Activated T-cell treated with anti-CD3 and anti-CD28 coated beads, Interleukin-2, amount 50 U/mL, for 24 hours (primary cell): ENCODE measurements around the gene P4HA1.
"Not testable (repeated sequence)": the region's sequence is repeated elsewhere in the genome, so short reads cannot be mapped to it uniquely, and the experiment has no call there.

ENCODE experiments used
- DNase-seq: peaks from one replicate; pipeline ENCODE4 v3.0.0-alpha.2; 2020
- H3K27ac Mint-ChIP-seq: 2 replicates; pipeline ENCODE4 v1.8.0; 2020; ENCODE audit warnings: mild to moderate bottlenecking, mixed read lengths
- H3K27me3 Mint-ChIP-seq: 2 replicates; pipeline ENCODE4 v1.8.0; 2020; ENCODE audit warnings: mixed read lengths
- H3K36me3 Mint-ChIP-seq: 2 replicates; pipeline ENCODE4 v1.8.0; 2020; ENCODE audit warnings: low read depth, mixed read lengths
- H3K4me1 Mint-ChIP-seq: 2 replicates; pipeline ENCODE4 v1.8.0; 2020; ENCODE audit warnings: low read depth, mixed read lengths
- H3K4me3 Mint-ChIP-seq: 2 replicates; pipeline ENCODE4 v1.8.0; 2020; ENCODE audit warnings: mild to moderate bottlenecking, moderate library complexity, mixed read lengths
- H3K9me3 Mint-ChIP-seq: 2 replicates; pipeline ENCODE4 v1.8.0; 2020; ENCODE audit warnings: mixed read lengths

The P4HA1 gene

DNA sequence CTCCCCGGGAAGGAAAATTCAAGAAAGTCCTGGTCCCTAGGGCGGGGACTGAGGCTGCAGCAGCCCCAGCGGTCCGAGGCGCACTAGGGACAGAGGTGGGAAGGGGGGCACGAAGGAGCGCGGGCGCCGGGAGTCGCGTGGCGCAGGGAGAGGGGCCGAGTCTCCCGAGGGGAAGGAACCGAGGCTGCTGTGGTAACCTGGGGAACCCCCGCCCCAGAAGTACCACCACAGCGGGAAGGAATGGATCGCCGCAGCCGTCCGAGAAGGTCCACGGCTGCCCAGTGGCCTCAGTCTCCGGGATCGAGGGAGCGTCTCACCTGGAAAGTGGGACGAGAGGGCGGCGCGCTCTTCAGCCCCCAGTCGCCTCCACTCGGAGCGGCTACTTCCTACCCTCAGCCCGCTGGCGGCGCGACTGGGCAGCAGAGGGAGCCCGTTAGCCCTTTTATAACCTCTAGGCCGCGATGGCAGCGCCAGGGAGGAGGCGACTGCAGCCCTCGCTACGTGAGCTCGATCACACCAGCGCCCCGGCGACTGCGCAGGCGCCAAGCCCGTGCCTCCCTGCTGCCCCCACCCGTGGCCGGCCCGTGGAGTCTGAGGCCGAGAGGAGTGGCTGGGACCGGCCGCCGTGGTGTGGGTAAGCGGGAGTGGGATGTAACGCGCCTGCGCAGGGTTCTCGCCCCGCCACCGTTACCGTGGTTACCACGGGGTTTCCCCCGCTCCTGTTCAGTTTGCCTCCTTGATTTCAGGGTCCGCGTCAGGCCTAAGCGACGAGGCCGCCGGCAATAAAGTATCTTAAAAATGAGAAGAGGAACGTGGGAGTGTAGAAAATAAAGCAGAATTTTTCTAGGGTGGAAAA is at the start of gene P4HA1:
P4HA1 (minus strand) TSS at position 418 of the 856 bp plus-strand sequence. CDS start 21,983 bp downstream, outside the sequence.
- peaks cover 38% of the 10 kb centered on the region for H3K36me3 Mint-ChIP-seq
- H3K4me3 Mint-ChIP-seq: peak within 1 kb of the TSS; percentile 87
- DNase-seq: peak; percentile 99
- H3K9me3 Mint-ChIP-seq: no peaks in the 10 kb centered on the region
- peak within 1 kb of the TSS; percentile 97 for H3K27ac Mint-ChIP-seq
- no peaks in the 10 kb centered on the region for H3K27me3 Mint-ChIP-seq
- peaks cover 35% of the 10 kb centered on the region for H3K4me1 Mint-ChIP-seq

DNA sequence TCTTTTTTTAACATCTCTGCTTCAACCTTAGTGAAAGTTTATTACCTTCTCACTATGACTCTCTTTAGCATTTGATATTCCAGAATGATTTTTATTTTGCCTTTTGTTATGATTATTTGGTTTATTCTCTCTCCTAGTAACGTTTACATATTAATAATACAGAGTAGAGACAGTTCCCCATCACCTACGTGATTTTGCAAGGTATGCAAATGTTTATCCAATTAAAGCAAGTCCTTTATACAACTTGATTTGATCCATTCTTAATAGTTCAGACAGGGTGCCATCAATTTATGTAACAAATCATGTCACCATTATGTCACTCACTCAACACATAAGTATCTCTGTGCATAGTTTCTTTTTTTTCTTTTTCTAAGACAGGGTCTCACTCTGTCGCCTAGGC is 44.9 kb upstream of the P4HA1 start:
- Mint-ChIP-seq H3K4me1 (no peaks in the 10 kb centered on the region), H3K4me3 (no peak overlapping the region), H3K36me3 (peaks cover 68% of the 10 kb centered on the region), H3K27ac (no peak overlapping the region), H3K27me3 (no peaks in the 10 kb centered on the region), H3K9me3 (no peaks in the 10 kb centered on the region)
- no peak for DNase-seq

DNA sequence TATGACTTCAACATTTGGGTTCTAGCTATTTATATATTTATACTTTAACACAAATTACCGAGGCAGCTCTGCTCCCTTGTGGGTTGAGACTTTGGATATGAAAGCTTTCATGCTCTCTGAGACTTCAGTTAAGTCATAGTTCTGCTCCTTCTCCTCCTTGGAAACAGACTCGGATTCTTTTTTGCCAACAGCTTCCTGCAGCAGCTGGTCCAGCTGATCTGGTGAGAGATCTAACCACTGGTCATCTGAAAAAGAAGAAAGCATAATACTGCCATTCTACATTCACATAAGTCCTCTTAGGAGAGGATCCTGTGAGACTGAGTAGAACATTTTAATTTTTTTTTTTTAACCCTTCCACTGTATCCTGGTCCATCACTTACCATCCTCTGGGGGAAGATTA is 42.6 kb upstream of the P4HA1 start:
- no peaks in the 10 kb centered on the region for H3K9me3 Mint-ChIP-seq
- no peaks in the 10 kb centered on the region for H3K27me3 Mint-ChIP-seq
- no peak overlapping the region for H3K27ac Mint-ChIP-seq
- no peak for DNase-seq
- no peaks in the 10 kb centered on the region for H3K4me1 Mint-ChIP-seq
- no peak overlapping the region for H3K4me3 Mint-ChIP-seq
- H3K36me3 Mint-ChIP-seq: peaks cover 74% of the 10 kb centered on the region

DNA sequence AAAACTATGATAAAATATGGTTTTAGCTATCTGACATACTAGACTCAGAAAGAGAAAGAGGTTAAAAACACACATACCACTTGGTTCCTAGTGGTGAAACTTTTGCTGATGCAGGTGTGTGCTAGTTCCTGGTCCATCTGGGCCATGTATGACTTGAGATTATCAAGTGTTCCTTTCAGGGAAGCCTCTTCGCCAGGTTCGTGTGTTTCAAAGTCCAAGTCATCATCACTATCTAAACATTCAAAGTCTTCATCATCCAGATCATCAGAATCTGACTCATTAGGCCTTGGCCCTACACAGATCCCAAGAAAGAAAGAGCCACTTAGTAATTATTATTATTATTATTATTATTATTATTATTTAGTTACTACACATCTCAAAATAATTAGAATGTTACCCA is 40.0 kb upstream of the P4HA1 start:
- Mint-ChIP-seq H3K4me3 (no peak overlapping the region), H3K4me1 (peaks cover 1% of the 10 kb centered on the region), H3K27me3 (no peaks in the 10 kb centered on the region), H3K27ac (no peak overlapping the region), H3K9me3 (no peaks in the 10 kb centered on the region), H3K36me3 (peaks cover 80% of the 10 kb centered on the region)
- DNase-seq: no peak

DNA sequence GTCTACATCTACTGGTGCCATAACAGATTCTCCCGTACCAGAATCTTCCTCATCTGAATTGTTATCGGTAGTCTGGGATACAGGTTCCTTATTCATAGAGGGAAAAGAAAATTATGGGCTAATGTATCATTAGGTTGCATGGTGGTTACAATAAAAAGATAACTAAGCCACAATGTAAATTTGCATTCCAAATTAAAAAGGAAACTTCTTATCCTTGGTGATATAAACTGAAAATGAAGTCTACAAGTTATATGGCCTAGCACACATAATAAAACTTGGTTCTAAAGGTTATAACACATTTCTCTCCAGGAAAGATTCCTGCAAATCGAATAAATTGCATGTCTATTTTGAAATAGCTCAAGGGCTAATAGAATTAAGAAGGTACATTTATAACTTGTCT is 38.1 kb upstream of the P4HA1 start:
- H3K27ac Mint-ChIP-seq: no peak overlapping the region
- peaks cover 1% of the 10 kb centered on the region for H3K4me1 Mint-ChIP-seq
- peaks cover 85% of the 10 kb centered on the region for H3K36me3 Mint-ChIP-seq
- H3K4me3 Mint-ChIP-seq: no peak overlapping the region
- no peak for DNase-seq
- H3K9me3 Mint-ChIP-seq: no peaks in the 10 kb centered on the region
- no peaks in the 10 kb centered on the region for H3K27me3 Mint-ChIP-seq

DNA sequence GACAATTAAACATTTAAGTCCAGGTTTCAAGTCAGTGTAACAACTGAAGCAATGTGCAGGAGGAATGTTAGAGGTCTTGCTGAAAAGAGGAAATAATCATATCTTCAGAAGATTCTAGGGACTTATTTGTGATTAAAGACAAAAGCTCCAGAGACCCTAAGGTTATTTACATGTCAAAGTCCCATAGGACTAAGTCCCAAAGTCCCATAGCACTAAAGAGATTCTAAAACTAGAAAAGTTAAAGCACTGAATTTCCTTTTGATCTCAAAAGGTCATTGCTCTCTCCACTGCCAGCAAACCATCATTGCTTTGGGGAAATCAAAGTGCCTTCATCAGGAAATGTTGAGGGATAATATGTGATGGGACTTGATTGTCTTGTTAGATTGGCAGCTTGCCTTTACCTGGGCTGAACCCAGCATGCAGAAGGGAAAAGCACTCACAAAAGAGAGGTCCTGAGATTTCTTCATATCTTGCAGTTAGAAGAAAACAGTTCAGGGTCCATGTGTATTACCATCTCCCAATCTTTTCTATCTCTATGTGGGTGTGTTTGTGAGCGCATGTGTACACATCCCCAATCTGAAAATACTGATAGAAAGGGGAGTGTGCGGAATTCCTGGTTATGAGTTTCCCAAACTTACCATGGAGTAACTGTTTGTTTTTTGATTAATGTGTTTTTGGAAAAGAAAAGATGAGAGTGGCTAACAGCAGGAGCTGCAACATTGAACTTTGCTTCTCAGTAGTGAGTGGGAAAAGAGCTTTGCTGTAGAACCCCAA is 35.4 kb upstream of the P4HA1 start:
- H3K27me3 Mint-ChIP-seq: no peaks in the 10 kb centered on the region
- H3K27ac Mint-ChIP-seq: peak overlapping the region; percentile 71
- no peak for DNase-seq
- H3K4me1 Mint-ChIP-seq: peaks cover 1% of the 10 kb centered on the region
- H3K36me3 Mint-ChIP-seq: peaks cover 84% of the 10 kb centered on the region
- H3K4me3 Mint-ChIP-seq: no peak overlapping the region
- no peaks in the 10 kb centered on the region for H3K9me3 Mint-ChIP-seq

DNA sequence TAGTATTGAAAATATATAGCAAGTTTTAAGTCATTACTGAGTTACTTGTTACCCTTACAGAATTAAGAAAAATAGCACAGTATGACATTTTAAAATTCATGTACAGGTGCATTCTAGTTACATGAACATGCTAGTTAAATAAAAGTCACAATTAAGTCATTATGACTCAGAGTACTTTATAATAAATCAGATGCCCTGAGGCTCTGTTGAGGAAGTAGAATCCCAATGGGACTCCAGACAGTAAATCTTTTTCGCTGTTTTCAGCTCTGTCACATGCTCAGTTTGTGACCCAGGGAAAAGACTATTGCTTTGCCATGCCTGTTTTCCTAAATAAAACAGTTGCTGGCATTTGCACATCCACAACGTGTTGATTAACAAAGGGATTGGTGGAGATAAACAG is 34.6 kb upstream of the P4HA1 start:
- no peak for DNase-seq
- no peak overlapping the region for H3K27ac Mint-ChIP-seq

DNA sequence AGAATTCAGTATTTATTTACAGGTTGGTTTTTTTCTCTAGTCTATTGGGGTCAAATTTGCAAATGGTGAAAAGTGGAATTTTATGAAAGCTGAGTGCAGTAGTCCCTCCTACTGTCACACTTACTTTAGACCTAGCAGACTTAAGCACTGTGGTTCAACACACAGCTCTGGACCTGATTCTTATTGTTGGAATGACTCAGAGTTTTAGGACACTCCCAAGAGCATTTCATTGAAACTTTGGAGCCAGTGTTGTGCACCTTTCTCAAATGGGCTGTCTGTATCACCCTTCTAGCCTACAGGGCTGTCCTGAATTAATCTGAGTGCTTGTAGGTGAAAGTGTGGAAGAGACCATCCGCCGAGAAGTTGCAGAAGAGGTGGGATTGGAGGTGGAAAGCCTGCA is 29.7 kb upstream of the P4HA1 start:
- no peak for DNase-seq
- Mint-ChIP-seq H3K27me3 (no peaks in the 10 kb centered on the region), H3K27ac (no peak overlapping the region), H3K36me3 (peaks cover 74% of the 10 kb centered on the region), H3K4me3 (no peak overlapping the region), H3K9me3 (no peaks in the 10 kb centered on the region), H3K4me1 (no peaks in the 10 kb centered on the region)

More for the DNA sequence above, 34.6 kb upstream of the P4HA1 start:
- H3K4me1 Mint-ChIP-seq: peaks cover 1% of the 10 kb centered on the region
- H3K9me3 Mint-ChIP-seq: no peaks in the 10 kb centered on the region
- H3K36me3 Mint-ChIP-seq: peaks cover 87% of the 10 kb centered on the region
- no peak overlapping the region for H3K4me3 Mint-ChIP-seq
- no peaks in the 10 kb centered on the region for H3K27me3 Mint-ChIP-seq

DNA sequence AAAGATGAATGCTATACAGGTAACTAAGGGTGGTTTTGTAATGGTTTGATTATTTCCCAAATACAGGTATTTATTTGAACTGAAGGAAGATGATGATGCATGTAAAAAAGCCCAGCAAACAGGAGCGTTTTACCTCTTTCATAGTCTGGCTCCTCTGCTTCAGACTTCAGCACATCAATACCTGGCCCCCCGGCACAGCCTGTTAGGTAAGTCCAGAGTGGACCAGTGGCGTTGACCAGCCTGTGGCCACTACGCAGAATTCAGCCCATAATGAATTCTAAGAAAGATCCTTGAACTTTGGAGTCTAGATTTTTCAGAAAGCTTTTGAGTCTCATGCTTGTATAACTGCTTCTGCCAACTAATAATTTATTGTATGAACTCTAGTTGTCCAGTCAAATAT is 23.3 kb upstream of the P4HA1 start:
- H3K9me3 Mint-ChIP-seq: no peaks in the 10 kb centered on the region
- no peak overlapping the region for H3K27ac Mint-ChIP-seq
- peaks cover 14% of the 10 kb centered on the region for H3K4me1 Mint-ChIP-seq
- H3K27me3 Mint-ChIP-seq: no peaks in the 10 kb centered on the region
- DNase-seq: no peak
- H3K4me3 Mint-ChIP-seq: no peak overlapping the region
- peaks cover 52% of the 10 kb centered on the region for H3K36me3 Mint-ChIP-seq

DNA sequence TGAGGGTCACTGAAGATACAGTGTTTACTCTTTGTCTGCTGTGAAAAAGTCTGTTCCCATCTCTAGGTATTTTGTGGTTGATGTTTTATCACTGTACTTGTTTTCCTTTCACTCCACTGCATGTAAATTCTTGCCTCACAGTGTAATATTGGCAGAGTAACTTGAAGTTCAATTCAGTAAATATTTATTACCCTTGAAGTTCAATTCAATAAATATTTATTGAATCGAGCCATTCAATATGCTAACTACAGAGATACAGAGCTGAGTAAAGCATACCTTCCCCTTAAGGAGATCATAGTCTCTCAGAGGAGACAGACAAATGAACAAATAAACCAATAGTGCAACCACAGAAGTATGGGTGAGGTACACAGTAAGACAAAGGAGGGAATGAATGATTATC is 22.8 kb upstream of the P4HA1 start:
- H3K4me1 Mint-ChIP-seq: peaks cover 14% of the 10 kb centered on the region
- DNase-seq: no peak
- no peak overlapping the region for H3K4me3 Mint-ChIP-seq
- H3K27ac Mint-ChIP-seq: no peak overlapping the region
- H3K9me3 Mint-ChIP-seq: no peaks in the 10 kb centered on the region
- no peaks in the 10 kb centered on the region for H3K27me3 Mint-ChIP-seq
- H3K36me3 Mint-ChIP-seq: peaks cover 52% of the 10 kb centered on the region

DNA sequence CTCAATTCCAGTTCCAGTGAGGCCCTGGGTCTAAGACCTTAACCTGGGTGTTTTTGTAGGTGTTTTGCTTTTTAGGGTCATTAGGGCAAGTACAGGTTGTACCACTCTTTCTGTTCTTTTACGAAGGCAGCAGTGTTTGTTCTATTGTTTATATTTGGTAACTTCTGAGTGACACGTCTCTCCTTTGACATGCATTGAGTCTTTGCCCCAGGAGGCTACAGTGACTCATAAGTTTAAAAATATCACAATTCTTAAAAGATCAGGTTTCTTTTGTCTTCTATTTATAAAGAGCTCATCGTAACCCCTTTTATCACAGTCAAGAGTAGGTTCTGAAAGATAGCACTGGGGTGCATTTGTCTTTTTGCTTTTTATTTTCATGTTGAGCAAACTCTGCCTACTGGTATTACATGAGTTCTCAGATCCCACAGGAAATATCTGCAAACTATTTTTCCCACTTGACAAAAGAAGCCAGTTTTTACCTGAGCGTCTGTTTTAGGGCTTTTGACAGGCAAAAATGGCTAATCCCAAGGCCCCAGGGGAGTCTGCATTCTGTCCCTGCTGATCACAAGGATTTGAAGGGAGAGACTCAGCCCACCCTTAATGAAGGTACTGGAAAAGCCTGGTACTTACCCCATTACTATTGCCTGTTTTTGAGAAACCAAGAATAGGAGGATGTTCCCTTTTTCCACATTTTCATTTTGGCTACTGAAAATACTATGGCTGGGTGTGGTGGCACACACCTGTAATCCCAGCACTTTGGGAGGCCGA is 21.5 kb upstream of the P4HA1 start:
- H3K9me3 Mint-ChIP-seq: no peaks in the 10 kb centered on the region

DNA sequence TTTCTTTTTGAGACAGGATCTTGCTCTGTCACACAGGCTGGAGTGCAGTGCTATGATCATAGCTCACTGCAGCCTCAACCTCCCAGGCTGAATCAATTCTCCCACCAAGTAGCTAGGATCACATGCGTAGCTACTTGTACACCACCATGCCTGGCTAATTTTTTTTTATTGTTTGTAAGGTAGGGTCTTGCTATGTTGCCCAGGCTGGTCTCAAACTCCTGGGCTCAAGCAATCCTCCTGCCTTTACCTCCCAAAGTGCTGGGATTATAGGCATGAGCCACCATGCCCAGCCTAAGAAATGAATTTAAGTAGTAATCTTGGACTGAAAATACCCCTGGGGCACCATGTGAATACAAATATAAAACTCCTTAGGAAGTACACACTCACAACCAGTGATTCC is 19.4 kb upstream of the P4HA1 start:
- Mint-ChIP-seq H3K36me3 (peaks cover 36% of the 10 kb centered on the region), H3K27ac (no peak overlapping the region), H3K4me1 (peaks cover 17% of the 10 kb centered on the region), H3K9me3 (no peaks in the 10 kb centered on the region), H3K4me3 (no peak overlapping the region), H3K27me3 (no peaks in the 10 kb centered on the region)
- no peak for DNase-seq

More for the DNA sequence above, 21.5 kb upstream of the P4HA1 start:
- Mint-ChIP-seq H3K27ac (peak overlapping the region; percentile 11), H3K36me3 (peaks cover 42% of the 10 kb centered on the region), H3K27me3 (no peaks in the 10 kb centered on the region), H3K4me1 (peaks cover 14% of the 10 kb centered on the region), H3K4me3 (no peak overlapping the region)
- no peak for DNase-seq

DNA sequence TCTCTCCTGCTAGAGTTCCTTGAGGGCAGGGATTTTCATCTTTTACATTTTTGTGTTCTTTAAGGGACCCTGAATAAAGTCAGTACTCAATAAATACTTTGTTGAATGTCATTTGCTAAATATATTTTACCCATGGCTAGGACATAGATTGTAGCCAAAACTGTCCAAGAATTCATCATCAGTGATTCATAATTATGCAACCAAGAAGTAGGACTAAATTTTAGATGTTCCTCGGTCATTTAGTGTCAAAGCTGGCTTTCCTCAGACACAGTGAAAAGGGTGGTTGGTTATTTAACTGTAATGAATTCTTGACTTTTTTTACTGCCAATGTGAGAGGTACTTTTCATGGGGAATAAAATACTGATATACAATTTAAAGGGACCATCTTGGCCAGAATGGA is 16.9 kb upstream of the P4HA1 start:
- Mint-ChIP-seq H3K9me3 (peaks cover 8% of the 10 kb centered on the region), H3K36me3 (peaks cover 45% of the 10 kb centered on the region), H3K4me1 (peaks cover 22% of the 10 kb centered on the region), H3K4me3 (no peak overlapping the region), H3K27me3 (no peaks in the 10 kb centered on the region), H3K27ac (no peak overlapping the region)
- no peak for DNase-seq

DNA sequence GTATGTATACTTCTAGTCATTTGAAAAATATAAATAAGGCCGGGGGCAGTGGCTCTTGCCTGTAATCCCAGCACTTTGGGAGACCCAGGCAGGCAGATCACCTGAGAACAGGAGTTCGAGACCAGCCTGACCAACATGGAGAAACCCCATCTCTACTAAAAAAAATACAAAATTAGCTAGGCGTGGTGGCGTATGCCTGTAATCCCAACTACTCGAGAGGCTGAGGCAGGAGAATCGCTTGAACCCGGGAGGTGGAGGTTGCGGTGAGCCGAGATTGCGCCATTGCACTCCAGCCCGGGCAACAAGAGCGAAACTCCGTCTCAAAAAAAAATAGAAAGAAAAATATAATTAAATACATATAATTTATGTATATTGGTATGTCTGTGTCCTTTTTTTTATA is 15.4 kb upstream of the P4HA1 start:
- not testable (repeated sequence) for H3K27me3 Mint-ChIP-seq, DNase-seq, H3K9me3 Mint-ChIP-seq, H3K4me3 Mint-ChIP-seq
- H3K4me1 Mint-ChIP-seq: peaks cover 15% of the 10 kb centered on the region
- H3K27ac Mint-ChIP-seq: peak overlapping the region; percentile 91
- peaks cover 48% of the 10 kb centered on the region for H3K36me3 Mint-ChIP-seq
